ENCODE data around the gene MRGPRF.

Gene MRGPRF

DNA sequence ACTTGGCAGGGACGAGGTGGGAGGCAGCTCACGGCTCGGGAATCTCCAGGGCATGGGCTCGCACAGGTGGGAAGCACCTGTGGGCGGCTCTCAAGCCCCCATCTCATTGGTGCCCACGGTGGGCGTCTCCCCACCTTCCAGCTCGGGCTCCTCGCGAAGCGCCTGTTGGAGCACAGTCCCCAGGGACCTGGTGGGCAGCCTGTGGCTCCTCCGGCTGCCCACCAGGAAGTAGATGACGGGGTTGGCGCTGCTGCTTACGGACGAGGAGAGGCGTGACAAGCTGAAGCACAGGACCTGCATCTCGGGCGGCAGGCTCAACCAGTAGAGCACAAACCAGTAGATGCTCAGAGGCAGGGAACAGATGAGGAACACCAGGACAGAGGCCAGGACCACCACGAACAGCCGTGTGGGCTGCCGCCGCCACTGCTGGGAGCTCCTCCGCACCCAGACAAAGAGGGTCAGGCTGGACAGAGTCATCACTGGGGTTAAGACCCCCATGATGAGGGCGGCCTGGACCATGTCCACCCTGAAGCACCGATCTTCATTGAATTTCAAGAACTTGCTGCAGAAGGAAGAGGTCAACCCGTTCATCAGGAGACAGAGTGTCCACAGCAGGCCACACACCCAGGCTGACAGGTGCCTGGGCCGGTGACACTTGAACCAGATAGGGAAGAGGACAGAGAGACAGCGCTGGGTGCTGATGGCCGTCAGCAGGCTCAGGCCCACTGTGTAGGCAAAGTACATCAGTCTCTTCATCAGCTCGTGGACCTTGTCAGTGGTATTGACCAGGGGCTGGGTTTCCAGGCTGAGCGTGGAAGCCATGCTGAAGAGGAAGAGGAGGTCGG, 32.9 kb downstream of the MRGPRF start:
- H3K9me3 ChIP-seq (ENCODE audit: insufficient read depth, low read depth, low read length), result no peaks in the 10 kb centered on the region
- no peak overlapping the region for H2AFZ ChIP-seq (ENCODE audit: low read length)
- no peaks in the 10 kb centered on the region for H3K27me3 ChIP-seq (ENCODE audit: insufficient read depth, low read length, poor library complexity, severe bottlenecking)
- TF ChIP-seq EZH2phosphoT487 (IDR thresholded peaks at IDR 0.05; ENCODE audit: borderline replicate concordance) (no peak), CTCF (conservative IDR thresholded peaks at IDR 0.05; ENCODE audit: low read length) (no peak)
- no peaks in the 10 kb centered on the region for H3K9me2 ChIP-seq (replicated peaks; ENCODE audit: low read depth, low read length)
- no peaks in the 10 kb centered on the region for H3K36me3 ChIP-seq (ENCODE audit: insufficient read depth, low read length)
- H4K20me1 ChIP-seq (ENCODE audit: insufficient read depth, low read length, poor library complexity, severe bottlenecking), result no peaks in the 10 kb centered on the region
- no peak overlapping the region for H3K4me3 ChIP-seq (ENCODE audit: low read length, poor library complexity, severe bottlenecking)
- H3K79me2 ChIP-seq (ENCODE audit: insufficient read depth, low read length), result no peaks in the 10 kb centered on the region
- H3K4me2 ChIP-seq (ENCODE audit: low read depth, low read length, poor library complexity, severe bottlenecking), result no peak overlapping the region
- H3F3A ChIP-seq (ENCODE audit: low read depth), result no peaks in the 10 kb centered on the region
- H3K9ac ChIP-seq (ENCODE audit: low read depth, low read length, poor library complexity, severe bottlenecking), result no peak overlapping the region
- H3K4me1 ChIP-seq (ENCODE audit: insufficient read depth, low read length, poor library complexity, severe bottlenecking), result no peaks in the 10 kb centered on the region

DNA sequence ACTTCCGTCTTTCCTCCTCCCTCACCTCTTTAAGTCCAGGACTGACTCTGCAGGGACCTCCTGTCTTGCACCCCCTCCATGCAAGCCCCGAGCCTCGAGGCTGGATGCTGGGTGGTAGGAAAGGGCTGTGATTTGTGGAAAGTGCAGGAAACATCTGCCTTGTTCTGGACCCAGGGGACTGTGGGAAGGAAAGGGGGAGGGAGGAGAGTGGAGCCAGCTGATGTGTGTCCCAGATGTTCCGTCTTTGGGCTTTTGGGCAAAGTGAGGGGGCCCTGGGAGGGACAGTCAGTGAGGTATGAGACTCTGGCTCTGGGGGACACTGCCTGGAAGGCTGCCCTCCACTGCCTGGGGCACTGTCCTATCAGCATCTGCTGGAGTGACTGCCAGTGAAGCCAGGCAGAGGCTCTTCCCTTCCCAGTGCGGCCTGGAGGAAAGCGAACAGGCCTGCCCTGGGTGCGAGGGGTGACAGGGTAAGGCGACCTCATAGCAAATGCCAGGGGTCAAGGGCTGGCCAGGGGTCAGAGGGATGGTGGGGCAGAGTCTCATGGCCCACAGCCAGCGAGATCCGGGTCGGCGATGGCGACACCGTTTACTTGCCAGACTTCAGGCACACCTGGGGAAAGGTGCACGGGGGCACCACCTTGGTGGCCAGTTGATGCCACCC, 34.0 kb downstream of the MRGPRF start:
- Histone ChIP-seq H4K20me1 (ENCODE audit: insufficient read depth, low read length, poor library complexity, severe bottlenecking) (no peaks in the 10 kb centered on the region), H3K4me3 (ENCODE audit: low read length, poor library complexity, severe bottlenecking) (no peak overlapping the region), H3K27me3 (ENCODE audit: insufficient read depth, low read length, poor library complexity, severe bottlenecking) (no peaks in the 10 kb centered on the region), H3K9me3 (ENCODE audit: insufficient read depth, low read depth, low read length) (no peaks in the 10 kb centered on the region), H3K4me2 (ENCODE audit: low read depth, low read length, poor library complexity, severe bottlenecking) (no peak overlapping the region), H3F3A (ENCODE audit: low read depth) (no peaks in the 10 kb centered on the region), H3K79me2 (ENCODE audit: insufficient read depth, low read length) (no peaks in the 10 kb centered on the region), H3K36me3 (ENCODE audit: insufficient read depth, low read length) (no peaks in the 10 kb centered on the region), H3K9me2 (replicated peaks; ENCODE audit: low read depth, low read length) (no peaks in the 10 kb centered on the region), H2AFZ (ENCODE audit: low read length) (no peak overlapping the region), H3K4me1 (ENCODE audit: insufficient read depth, low read length, poor library complexity, severe bottlenecking) (no peaks in the 10 kb centered on the region), H3K9ac (ENCODE audit: low read depth, low read length, poor library complexity, severe bottlenecking) (no peak overlapping the region)
- TF ChIP-seq EZH2phosphoT487 (IDR thresholded peaks at IDR 0.05; ENCODE audit: borderline replicate concordance) (no peak), CTCF (conservative IDR thresholded peaks at IDR 0.05; ENCODE audit: low read length) (no peak)

DNA sequence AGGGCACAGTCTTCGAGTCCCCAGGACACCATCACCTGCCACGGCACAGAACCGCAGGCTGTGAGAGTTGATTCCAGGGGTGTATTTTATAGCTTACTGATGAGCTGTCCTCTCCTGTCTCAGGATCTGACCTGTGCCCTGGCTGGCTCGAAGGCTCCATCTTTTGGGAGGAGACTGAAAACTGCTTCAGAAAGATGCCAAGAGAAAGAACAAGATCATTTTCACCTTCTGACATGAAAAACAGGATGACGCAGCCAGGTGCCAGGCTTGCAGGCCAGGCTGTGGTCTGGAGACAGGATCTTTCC, 34.5 kb downstream of the MRGPRF start:
- no peak overlapping the region for H3K4me2 ChIP-seq (ENCODE audit: low read depth, low read length, poor library complexity, severe bottlenecking)
- TF ChIP-seq EZH2phosphoT487 (IDR thresholded peaks at IDR 0.05; ENCODE audit: borderline replicate concordance), result no peak
- TF ChIP-seq CTCF (conservative IDR thresholded peaks at IDR 0.05; ENCODE audit: low read length), result no peak

More for the DNA sequence above, 34.5 kb downstream of the MRGPRF start:
- no peaks in the 10 kb centered on the region for H3F3A ChIP-seq (ENCODE audit: low read depth)
- no peaks in the 10 kb centered on the region for H3K9me3 ChIP-seq (ENCODE audit: insufficient read depth, low read depth, low read length)
- no peaks in the 10 kb centered on the region for H3K9me2 ChIP-seq (replicated peaks; ENCODE audit: low read depth, low read length)
- H3K36me3 ChIP-seq (ENCODE audit: insufficient read depth, low read length), result no peaks in the 10 kb centered on the region
- no peaks in the 10 kb centered on the region for H3K4me1 ChIP-seq (ENCODE audit: insufficient read depth, low read length, poor library complexity, severe bottlenecking)
- H3K9ac ChIP-seq (ENCODE audit: low read depth, low read length, poor library complexity, severe bottlenecking), result no peak overlapping the region
- no peaks in the 10 kb centered on the region for H4K20me1 ChIP-seq (ENCODE audit: insufficient read depth, low read length, poor library complexity, severe bottlenecking)
- no peak overlapping the region for H2AFZ ChIP-seq (ENCODE audit: low read length)
- no peak overlapping the region for H3K4me3 ChIP-seq (ENCODE audit: low read length, poor library complexity, severe bottlenecking)
- no peaks in the 10 kb centered on the region for H3K27me3 ChIP-seq (ENCODE audit: insufficient read depth, low read length, poor library complexity, severe bottlenecking)
- no peaks in the 10 kb centered on the region for H3K79me2 ChIP-seq (ENCODE audit: insufficient read depth, low read length)

All from Loucy (cell line).